Right atrium auricular region (tissue), 2 donors: ENCODE data around the gene THAP6. TPM values are rescaled to one million over a fixed set of nuclear protein-coding genes. Genes with fewer than 3 reads are reported as not detected.
"Not testable (repeated sequence)": the region's sequence is repeated elsewhere in the genome, so short reads cannot be mapped to it uniquely, and the experiment has no call there.

ENCODE experiments used
- DNase-seq: peaks from one replicate; pipeline ENCODE4 v3.0.0-alpha.2; 2019; ENCODE audit warnings: low spot score
- H3K27ac ChIP-seq, 2 donors: fragments of 200-600 bp; sonication (generic); 1 replicate in 1 of 2; 2 replicates in 1 of 2; pipeline ENCODE4 v1.5.1; 2016 to 2019
- H3K27me3 ChIP-seq, 2 donors: fragments of 200-600 bp; sonication (generic); one replicate each; pipeline versions ENCODE4 v1.5.1 to v1.6.0; 2017 to 2019
- H3K36me3 ChIP-seq: fragments of 200-600 bp; sonication (generic); one replicate; pipeline ENCODE4 v1.5.1; 2016
- H3K4me1 ChIP-seq, 2 donors: fragments of 200-600 bp; sonication (generic); one replicate each; pipeline versions ENCODE4 v1.5.1 to v1.6.0; 2017 to 2019
- H3K4me3 ChIP-seq, 2 donors: fragments of 200-600 bp; sonication (generic); 1 replicate in 1 of 2; 2 replicates in 1 of 2; pipeline ENCODE4 v1.5.1; 2017 to 2019; ENCODE audit warnings: mild to moderate bottlenecking in 1 of 2, moderate library complexity in 1 of 2
- H3K9me3 ChIP-seq, 2 donors: fragments of 200-600 bp; sonication (generic); one replicate each; pipeline ENCODE4 v1.5.1; 2019
- total RNA-seq, 2 donors: library from RNA; depleted of rRNA; stranded (reverse); fragments of >200 nt; gene quantifications; one replicate each; pipeline ENCODE4 v1.1.0, GENCODE V29; 2016
- TF ChIP-seq, protein P1 (sequence below), 2 donors: fragments of 200-600 bp; sonication (generic); IDR thresholded peaks; one replicate each; pipeline ENCODE4 v1.5.1; 2019; ENCODE audit warnings: antibody characterized with exemption in 2 of 2

Gene THAP6
- total RNA-seq, 2 donors from 2014 or later = 10.1 to 13.8 TPM

DNA sequence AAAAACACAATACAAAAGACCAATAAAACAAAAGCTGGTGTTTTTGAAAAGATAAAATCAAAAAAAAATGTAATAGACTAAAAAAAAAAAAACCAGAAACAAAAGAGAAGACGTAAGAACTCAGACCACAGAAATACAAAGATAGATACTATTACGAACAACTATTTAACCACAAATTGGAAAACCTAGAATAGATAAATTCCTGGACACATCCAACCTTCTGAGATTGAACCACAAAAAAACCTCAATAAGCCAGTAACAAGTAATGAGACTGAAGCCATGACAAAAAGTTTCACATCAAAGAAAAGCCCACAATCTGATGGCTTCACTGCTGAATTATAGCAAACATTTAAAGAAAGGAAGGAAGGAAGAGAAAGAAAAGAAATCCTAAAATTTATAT lies 16.2 kb upstream of the THAP6 start:
- no peaks in the 10 kb centered on the region for H3K9me3 ChIP-seq
- no peak overlapping the region for H3K27ac ChIP-seq
- H3K4me3 ChIP-seq = no peak overlapping the region
- peaks cover 16% of the 10 kb centered on the region for H3K36me3 ChIP-seq
- TF ChIP-seq, protein P1, sequence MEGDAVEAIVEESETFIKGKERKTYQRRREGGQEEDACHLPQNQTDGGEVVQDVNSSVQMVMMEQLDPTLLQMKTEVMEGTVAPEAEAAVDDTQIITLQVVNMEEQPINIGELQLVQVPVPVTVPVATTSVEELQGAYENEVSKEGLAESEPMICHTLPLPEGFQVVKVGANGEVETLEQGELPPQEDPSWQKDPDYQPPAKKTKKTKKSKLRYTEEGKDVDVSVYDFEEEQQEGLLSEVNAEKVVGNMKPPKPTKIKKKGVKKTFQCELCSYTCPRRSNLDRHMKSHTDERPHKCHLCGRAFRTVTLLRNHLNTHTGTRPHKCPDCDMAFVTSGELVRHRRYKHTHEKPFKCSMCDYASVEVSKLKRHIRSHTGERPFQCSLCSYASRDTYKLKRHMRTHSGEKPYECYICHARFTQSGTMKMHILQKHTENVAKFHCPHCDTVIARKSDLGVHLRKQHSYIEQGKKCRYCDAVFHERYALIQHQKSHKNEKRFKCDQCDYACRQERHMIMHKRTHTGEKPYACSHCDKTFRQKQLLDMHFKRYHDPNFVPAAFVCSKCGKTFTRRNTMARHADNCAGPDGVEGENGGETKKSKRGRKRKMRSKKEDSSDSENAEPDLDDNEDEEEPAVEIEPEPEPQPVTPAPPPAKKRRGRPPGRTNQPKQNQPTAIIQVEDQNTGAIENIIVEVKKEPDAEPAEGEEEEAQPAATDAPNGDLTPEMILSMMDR (IDR thresholded peaks at IDR 0.05) = no peak
- peaks cover 0 to 8% of the 10 kb centered on the region in 2 donors for H3K4me1 ChIP-seq
- H3K27me3 ChIP-seq = no peaks in the 10 kb centered on the region
- no peak for DNase-seq

DNA sequence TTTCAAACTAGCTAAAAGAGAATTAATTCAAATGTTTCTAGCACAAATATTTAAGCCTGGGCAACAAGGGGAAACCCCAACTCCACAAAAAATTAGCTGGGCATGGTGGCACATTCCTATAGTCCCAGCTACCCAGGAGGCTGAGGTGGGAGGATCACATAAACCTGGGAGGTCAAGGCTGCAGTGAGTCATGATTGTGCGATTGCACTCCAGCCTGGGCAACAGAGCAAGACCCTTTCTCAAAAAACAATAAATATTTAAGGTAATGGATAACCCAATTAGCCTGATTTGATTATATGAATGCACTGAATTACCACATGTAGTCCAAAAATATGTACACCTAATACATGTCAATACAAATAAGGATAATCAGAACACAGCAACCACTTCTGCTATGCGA lies 14.4 kb upstream of the THAP6 start:
- Histone ChIP-seq H3K36me3 (peaks cover 14% of the 10 kb centered on the region), H3K27me3 (no peaks in the 10 kb centered on the region), H3K9me3 (no peaks in the 10 kb centered on the region), H3K4me1 (no peaks in the 10 kb centered on the region), H3K4me3 (no peak overlapping the region), H3K27ac (no peak overlapping the region)
- TF ChIP-seq, protein P1 (IDR thresholded peaks at IDR 0.05) = no peak
- no peak for DNase-seq

DNA sequence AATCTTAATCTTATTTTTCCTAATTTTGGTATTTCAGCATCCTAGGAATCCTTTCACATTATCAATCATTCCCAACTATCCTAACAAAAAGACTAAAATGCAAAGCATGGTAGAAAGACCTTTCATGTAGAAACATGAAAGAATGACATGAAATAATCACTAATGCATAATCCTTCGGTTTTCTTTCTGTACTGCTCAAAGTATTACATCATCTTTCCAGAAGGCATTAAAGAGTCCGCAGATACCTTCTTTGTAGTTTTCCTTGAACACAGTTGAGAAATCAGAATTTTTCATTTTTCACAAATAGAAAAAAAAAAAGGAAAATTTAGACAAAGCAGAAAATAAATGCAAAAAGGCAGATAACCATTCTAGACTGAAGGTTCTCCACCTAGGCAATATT lies 11.6 kb upstream of the THAP6 start:
- TF ChIP-seq, protein P1 (IDR thresholded peaks at IDR 0.05) = no peak
- H3K4me1 ChIP-seq = no peaks in the 10 kb centered on the region
- H3K4me3 ChIP-seq = no peak overlapping the region
- DNase-seq = no peak
- H3K27ac ChIP-seq = no peak overlapping the region
- peaks cover 23% of the 10 kb centered on the region for H3K36me3 ChIP-seq
- no peaks in the 10 kb centered on the region for H3K9me3 ChIP-seq
- no peaks in the 10 kb centered on the region for H3K27me3 ChIP-seq

DNA sequence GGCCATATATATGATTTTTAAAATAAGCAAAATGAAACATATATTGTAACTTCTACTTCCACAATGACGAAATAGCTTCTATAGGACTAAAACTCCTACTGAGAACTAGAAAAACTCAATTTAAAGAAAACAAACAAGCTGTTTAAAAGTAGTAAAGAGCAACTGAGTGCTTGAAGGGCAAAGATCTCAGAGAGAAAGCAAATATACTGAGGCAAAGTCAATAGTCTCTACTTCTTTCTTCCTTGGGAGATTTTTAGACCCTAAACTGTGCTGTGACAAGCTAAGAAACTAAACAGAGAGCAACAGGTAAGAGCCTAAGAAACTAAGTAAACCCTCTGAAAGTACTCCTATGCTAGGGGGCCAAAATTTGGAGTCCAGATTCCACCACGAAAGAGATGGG lies 8.6 kb upstream of the THAP6 start:
- TF ChIP-seq, protein P1 (IDR thresholded peaks at IDR 0.05) = no peak
- no peaks in the 10 kb centered on the region for H3K9me3 ChIP-seq
- peaks cover 0 to 13% of the 10 kb centered on the region in 2 donors for H3K4me1 ChIP-seq
- no peak overlapping the region for H3K27ac ChIP-seq
- H3K27me3 ChIP-seq = no peaks in the 10 kb centered on the region
- no peak for DNase-seq
- H3K36me3 ChIP-seq = peaks cover 12% of the 10 kb centered on the region
- no peak overlapping the region for H3K4me3 ChIP-seq

DNA sequence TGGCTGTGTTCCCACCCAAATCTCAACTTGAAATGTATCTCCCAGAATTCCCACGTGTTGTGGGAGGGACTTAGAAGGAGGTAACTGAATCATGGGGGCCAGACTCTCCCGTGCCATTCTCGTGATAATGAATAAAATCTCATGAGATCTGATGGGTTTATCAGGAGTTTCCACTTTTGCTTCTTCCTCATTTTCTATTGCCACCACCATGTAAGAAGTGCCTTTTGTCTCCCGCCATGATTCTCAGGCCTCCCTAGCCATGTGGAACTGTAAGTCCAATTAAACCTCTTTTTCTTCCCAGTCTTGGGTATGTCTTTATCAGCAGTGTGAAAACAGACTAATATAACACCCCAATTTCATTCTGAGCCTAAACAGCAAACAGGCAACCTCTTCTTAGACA lies 4.7 kb upstream of the THAP6 start:
- not testable (repeated sequence) for H3K27me3 ChIP-seq, H3K27ac ChIP-seq, H3K4me3 ChIP-seq, H3K9me3 ChIP-seq, DNase-seq
- Histone ChIP-seq H3K36me3 (peaks cover 12% of the 10 kb centered on the region), H3K4me1 (peaks cover 0 to 42% of the 10 kb centered on the region in 2 donors)

DNA sequence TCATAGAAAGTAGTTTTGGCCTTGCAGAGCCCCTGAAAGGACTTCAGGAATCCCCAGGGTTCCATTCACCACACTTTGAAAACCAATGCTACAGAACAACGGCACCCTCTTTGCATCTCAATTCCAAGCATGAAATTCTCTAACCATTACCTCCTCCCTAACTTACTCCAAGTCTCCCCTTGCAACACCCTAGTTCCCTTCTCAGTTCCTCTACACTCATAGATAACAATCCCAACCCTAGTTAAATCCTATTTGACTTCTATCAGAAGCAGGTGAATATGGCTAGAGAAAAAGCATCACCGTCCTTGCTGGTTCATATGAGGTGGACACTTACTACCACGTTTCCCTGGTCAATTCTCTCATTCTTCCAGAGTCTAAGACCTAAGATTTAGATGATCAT lies 2.4 kb upstream of the THAP6 start:
- Histone ChIP-seq H3K9me3 (no peaks in the 10 kb centered on the region), H3K27ac (peak overlapping the region; percentile 97 to 98), H3K27me3 (no peaks in the 10 kb centered on the region), H3K4me1 (peaks cover 0 to 50% of the 10 kb centered on the region in 2 donors), H3K4me3 (peak overlapping the region in 1 of 2 donors; percentile 72), H3K36me3 (peaks cover 4% of the 10 kb centered on the region)
- TF ChIP-seq, protein P1 (IDR thresholded peaks at IDR 0.05) = no peak
- DNase-seq = no peak
